GM19324 (cell line): ENCODE results near the gene CCL16.
"Not testable (repeated sequence)": the region's sequence is repeated elsewhere in the genome, so short reads cannot be mapped to it uniquely, and the experiment has no call there.

ENCODE experiments used
- ATAC-seq: cut with Tn5 transposase; IDR thresholded peaks from one replicate; pipeline ENCODE4 v1.9.1; 2021; ENCODE audit warnings: mild to moderate bottlenecking, moderate library complexity; ENCODE audit not compliant: unreplicated experiment, low FRiP score

The CCL16 gene

DNA sequence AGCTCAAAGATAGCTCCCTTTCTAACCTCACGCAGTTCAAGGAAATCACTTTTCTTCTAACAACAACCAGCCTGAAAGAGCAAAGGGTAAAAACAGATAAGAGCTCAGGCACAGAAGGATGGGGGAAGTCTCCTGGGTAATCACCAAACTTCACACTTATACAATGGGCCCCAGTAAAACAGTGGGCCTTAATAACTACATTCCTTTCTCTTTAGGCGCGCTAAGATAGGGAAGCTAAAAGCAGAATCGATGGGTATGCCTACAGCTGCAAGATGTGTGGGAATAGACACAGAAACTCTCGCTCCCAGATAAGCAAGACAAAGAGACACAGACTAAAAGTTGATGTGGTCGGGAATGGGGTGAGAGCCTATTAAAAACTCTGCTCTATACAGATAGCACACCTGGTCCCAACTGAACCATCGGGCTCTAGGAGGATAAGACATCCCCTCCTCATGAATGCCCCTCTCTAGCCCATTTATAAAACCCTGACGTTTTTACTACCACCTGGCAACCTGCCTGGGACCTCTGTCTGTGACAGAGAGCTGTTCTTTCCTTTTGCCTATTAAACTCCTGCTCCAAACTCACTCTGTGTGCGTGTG, 38.6 kb downstream of the CCL16 start:
- ATAC-seq = no peak

DNA sequence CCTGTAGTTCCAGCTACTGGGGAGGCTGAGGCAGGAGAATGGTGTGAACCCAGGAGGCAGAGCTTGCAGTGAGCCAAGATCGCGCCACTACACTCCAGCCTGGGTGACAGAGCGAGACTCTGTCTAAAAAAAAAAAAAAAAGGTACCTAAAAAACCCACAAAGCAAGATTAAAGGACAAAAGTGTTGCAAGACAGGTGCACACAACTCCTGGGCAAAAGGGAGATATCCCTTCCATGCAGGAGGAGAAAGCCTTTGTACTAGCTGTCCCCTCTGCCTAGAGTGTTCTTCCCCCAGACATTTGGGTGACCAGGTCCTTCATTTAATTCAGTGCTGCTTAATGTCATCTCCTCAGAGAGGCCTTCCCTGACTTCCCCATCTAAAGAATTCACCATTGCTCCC, 42.8 kb downstream of the CCL16 start:
- not testable (repeated sequence) for ATAC-seq

DNA sequence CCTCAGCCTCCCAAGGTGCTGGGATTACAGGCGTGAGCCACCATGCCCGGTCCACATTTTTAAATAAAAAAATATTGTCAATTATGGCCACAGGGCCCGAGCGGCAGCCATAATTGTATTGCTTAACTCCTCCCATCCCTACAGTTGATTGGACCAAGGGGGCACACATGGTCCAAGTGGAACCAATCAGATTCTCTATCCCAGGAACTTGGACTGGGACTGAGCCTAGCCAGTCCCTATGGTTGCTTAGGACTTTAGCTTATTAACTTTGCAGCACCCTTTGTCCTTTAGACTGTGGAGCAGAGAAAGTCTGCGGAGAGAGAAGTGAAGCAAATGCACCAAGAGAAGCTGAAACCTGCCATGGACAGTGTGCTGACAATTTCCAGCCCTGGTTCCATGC, 45.2 kb downstream of the CCL16 start:
- no peak for ATAC-seq

DNA sequence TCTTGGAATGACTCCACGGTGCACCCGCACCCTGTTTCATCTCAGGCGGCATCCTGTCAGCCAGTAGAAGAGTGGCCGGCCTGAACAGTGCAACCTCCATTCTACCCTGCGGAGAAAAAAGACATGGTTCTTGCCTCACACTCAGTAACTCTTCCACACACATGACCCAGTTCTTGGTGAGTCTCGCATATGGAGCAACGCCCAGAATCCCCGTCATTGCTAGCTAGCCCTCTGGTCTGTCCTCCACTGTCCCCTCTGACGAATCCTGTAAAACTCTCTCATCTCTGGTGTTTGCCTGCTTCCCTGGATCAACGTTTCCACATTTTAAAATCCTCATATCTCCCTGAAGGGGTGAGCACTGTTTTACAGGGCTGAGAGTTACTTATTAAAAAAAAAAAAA, 46.5 kb downstream of the CCL16 start:
- no peak for ATAC-seq

DNA sequence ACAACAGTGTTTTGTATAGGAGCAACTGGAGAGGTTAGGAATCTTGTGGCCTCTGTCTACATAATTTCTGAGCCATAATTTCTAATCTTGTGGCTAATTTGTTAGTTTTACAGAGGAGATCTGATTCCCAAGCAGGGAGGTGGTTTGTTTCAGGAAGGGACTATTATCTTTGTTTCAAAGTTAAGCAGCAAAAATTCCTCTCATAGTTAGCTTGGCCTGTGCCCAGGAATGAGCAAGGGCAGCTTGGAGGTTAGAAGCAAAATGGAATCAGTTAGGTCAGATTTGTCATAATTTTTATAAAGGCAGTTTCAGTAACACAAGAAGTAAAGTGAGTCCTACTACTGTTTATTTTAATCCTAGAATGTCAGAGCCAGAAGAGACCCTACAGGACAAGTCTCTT, 48.7 kb downstream of the CCL16 start:
- no peak for ATAC-seq

DNA sequence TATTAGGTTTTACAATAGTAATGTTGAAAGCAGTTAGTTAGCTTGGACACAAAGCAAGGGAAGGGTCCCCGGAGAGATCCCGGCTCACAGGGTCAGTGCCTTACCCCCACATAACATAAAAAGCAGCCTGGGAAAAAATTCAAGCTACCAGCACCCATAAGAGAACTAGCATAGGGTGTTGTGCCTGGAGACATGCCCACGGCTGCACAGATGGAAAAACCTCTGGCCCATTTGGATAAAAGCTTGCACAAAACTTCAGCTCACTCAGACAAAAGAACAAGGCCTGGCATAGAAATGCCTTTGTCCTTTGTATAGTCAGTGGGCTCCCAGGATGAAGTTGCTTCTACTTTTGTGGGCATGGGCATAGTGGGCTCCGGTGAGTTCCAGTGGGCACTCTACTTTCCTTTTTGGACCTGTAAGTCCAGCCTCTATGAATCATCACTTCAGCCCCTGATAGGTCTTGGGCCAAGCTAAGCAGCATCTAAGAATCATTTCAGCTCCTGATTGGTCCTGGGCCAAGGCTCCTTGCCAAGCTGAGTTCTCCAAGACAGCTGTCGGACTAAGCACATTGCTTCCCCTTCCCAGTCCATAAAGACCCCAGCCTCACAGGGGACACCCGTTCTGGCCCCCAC, 49.4 kb downstream of the CCL16 start:
- no peak for ATAC-seq

DNA sequence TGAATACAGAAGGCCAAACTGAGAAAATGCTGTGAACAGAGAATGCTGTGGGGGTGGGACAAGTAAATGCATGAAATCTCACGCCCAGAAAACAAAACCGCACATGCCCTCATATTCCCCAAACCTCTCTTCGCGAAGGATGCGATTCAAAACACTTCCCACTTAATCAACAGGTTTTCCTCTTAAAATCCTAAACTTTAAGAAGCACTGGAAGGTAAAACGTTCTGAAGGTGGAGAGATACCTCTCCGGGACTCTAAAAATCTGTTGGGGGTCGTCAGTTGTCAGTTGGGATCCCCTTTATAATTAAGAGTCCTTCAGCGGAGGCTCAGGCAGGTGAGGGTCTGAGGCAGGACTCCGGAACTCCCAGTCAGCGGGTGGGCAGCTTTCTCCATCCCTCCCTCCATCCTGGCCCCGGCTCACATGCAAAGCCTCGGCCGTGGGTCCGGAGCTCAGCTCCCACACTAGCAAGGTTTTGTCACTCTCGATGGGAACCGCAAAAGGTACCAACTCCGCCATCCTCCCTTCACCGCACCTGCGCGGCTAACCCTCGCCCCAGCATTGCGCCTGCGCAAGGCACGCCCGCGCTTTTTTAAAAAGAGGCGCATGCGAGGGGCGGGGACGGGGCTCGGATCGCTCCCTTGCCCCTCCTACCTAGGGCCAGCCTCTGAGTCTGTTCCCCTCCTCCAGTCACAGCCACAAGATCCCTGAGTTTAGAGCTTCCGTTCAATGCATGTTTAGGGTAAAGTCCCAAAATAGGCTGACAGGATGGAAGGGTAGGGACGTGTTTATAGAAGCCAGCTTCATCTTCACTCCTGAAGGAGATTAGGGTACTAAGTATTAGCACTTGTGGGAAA, 50.9 kb downstream of the CCL16 start, which contains the start of gene RDM1:
TSS of gene RDM1 (minus strand) at position 563 of the 855 bp plus-strand sequence. CDS start at position 517, 46 bp downstream.
- no peak for ATAC-seq

DNA sequence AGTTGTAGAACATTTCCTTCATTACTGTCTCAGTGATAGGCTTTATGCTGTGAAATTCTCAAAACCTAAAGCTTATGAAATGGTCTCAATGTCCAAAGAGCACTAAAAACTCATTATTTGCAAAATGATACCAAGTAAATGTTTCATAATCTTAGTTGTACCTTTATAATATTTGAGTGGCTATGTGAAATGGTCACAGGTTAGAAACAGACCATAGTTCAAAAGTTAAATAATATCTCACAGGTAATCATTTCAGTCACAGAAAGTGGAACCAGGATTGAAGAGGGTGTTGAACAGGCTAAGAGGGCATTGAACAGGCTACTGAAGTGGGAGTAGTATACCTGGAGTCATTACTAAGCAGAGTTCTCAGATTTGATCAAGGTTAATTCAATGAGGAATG, 53.6 kb downstream of the CCL16 start:
- no peak for ATAC-seq
